Activated T-cell treated with anti-CD3 and anti-CD28 coated beads for 48 hours (primary cell): ENCODE measurements around the gene KLHL8.
"Not testable (repeated sequence)": the region's sequence is repeated elsewhere in the genome, so short reads cannot be mapped to it uniquely, and the experiment has no call there.

Experiments
- DNase-seq: peaks from one replicate; pipeline ENCODE4 v3.0.0-alpha.2; 2020; ENCODE audit warnings: low read depth

The KLHL8 gene

DNA sequence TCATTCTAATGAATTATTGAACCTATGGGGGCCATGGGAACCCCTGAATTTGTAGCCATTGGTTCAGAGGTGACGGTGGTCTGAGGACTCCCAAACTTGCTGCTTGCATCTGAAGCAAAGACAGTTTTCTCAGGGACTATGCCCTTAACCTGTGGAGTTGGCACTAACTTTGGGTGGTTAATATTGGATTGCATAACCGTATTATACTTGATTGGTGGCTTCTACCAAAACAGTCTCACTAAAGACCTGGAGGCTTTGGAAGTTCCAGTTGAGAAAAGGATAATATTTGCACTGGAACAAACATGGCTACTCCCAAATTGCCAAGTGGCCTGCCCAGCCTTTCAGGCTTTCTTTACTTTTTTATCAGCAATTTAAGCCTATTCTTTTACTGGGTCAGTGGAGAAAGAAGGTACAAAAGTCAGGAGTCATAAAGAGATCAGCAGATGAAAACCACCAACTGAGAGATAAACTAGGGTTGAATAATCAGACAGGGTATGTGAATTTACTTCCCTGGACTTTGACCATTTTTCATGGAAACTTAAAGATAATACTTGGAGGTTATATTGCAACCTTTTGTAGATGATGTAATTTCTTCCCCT is 7.9 kb upstream of the KLHL8 start:
- DNase-seq: no peak

DNA sequence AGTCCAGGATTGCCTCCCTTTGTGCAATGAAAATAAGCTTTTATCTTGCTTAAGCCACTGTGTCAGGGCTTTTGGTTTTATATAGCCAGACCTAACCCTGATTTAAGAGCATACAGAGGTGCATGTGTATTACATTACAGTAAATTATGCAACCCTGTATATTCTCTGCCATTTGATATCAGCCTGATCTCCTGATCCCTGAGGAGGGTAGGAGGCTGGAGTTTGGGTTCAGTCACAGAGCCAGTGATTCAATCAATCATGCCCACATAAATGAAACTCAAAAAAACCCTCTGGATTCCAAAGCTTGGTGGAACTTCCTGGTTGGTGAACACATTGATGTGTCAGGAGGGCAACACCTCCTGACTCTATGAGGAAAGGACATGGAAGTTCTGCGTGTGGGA is 7.3 kb upstream of the KLHL8 start:
- DNase-seq: no peak

GRCh38 chr4:87225936-87226335 is 5.5 kb upstream of the KLHL8 start:
- DNase-seq: no peak

DNA sequence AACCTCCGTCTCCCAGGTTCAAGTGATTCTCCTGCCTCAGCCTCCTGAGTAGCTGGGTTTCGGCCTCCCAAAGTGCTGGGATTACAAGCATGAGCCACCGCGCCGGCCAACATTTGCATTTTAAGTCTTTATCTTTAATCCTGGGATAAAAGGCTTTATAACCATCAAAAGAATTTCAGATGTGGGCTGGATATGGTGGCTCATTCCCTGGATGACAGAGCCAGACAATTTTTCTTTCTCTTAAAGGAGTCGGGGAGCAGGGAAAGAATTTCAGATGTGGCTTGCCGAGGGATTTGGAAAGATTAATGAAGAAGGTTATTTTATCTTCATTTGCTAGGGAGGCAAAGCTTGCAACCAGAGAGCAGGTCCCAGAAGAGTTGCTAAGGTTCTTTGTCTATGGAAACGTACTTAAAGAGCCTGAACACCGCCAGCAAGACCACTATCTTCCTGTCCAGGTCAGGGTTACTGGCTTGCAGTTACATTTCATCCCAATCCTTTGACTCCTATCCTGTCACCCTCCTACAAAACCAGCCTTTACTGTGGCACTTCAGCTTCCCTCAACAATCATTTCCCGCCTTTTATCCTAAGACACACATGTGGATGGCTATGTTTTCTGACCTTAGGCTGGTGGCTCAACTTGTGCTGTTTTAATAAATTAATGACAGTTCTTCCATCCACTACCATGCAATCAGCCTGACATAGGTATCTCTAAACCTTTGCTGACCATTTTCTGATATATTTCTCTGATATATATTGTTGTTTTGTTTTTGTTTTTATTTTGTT is 3.9 kb upstream of the KLHL8 start:
- DNase-seq: no peak

- DNase-seq: peak; percentile 43
Measured at GRCh38 chr4:87219632-87220093, 755 bp downstream of the KLHL8 start.

DNA sequence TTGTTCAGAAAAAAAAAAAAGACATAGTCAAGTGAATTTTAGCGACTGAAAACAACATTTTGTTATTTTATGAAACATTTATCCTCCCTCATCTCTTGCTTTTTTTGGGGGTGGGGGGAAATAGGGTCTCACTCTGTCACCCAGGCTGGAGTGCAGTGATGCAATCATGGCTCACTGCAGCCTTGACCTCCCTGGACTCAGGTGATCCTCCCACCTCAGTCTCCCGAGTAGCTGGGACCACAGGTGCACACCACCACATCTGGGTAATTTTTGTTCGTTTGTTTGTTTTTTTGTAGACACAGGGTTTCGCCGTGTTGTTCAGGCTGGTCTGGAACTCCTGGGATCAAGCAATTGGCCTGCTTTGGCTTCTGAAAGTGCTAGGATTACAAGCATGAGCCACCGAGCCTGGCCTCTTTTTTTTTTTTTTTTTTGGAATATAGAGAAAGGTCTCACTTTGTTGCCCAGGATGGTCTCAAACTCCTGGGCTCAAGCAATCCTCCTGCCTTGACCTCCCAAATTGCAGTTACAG is 3.1 kb downstream of the KLHL8 start:
- DNase-seq: not testable (repeated sequence)

- no peak for DNase-seq
Measured at GRCh38 chr4:87216469-87216868, 3.9 kb downstream of the KLHL8 start.

DNA sequence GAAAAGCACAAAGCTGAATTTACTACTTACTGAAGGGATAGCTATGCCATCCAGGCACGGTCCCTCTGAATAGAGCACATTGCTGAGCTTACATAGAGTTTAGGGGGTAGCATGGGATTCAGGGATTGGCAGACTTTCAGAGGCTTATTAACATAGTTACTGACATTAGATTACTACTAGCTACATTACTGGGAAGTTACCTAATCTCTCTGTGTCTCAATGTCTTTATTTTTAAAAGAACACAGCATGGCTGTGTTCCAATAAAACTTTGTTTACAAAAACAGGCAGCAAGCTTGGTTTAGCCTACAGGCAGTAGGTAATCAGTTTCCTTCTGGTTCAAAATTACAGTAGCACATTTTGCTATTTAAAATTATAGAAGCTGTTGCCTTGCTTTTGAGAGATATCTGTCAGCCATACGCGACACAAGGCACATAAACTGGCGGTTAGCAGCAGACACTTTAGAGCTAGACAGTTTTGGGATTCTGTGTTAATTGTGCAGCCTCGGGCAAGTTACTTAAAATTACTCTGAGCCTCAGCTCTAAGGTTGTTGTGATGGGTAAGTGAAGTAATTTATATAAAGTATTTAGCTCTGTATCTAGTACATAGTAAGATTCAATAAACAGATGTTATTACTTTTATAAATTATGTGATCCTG is 6.9 kb downstream of the KLHL8 start:
- DNase-seq: no peak

GRCh38 chr4:87211249-87211952 is 9.0 kb downstream of the KLHL8 start:
- DNase-seq: no peak

- no peak for DNase-seq
Measured at GRCh38 chr4:87209696-87210095, 10.7 kb downstream of the KLHL8 start.

DNA sequence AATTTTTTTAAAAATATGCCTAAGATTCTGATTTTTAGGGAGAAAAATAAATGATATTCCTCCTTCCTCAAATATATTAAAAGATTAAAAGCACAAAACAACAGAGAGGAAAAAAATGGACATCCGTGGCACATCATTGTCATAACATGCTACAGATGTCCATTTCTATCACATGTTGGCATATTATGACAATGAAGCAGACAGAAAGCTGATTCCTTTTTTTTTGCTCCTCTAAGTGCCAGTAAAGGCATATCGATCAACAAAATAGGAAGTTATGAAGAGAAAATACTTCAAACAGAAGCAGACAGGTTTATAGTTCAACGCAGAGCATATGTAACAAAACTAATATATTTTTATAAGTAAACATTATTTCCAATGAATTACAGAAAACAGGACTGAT is 11.2 kb downstream of the KLHL8 start:
- DNase-seq: no peak

- no peak for DNase-seq
Measured at GRCh38 chr4:87204559-87204958, 15.9 kb downstream of the KLHL8 start.

GRCh38 chr4:87196927-87197326 is 23.5 kb downstream of the KLHL8 start:
- DNase-seq: no peak

DNA sequence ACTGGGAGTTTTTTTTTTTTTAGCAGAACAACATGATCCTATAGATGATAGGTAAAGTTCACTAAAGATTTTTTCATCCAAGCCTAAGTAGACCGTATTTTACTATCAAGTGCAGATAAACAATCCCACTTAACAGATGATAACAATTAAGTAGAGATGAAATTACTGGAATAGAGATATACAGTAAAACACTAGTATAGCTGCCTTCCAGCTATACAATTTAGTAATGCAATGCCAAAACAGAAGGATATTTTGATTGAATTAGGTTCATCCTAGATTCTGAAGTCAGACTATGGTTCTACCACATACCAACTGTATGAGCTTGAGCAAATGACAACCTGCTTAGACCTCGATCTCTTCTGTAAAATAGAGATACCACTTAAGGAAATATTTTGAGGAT is 24.3 kb downstream of the KLHL8 start:
- DNase-seq: no peak

DNA sequence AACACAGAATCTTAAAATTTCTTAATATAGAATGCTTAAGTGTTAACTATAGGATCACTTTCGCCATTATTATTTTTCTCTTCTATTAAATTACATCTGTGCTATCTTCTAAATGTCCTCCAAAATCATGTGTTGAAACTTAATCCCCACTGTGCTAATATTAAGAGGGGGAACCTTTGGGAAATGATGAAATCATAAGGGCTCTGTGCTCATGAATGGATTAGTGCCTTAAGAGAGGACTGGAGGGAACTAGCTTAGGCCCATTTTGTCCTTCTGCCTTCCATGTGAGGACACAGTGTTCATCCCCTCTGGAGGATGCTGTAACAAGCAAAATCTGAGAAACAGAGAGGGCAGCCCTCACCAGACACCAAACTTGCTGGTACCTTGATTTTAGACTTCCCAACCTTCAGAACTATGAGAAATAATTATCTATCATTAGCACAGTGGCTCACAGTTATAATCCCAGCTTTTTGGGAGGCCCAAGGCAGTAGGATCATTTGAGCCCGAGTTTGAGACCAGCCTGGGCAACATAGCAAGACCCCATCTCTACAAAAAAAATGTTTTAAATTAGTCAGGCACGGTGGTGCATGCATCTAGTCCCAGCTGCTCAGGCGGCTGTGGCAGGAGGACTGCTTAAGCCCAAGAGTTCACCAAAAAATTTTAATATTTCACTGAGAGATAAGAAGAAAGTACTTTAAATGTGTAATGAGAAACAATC is 26.3 kb downstream of the KLHL8 start:
- no peak for DNase-seq

GRCh38 chr4:87192145-87192919 is 28.1 kb downstream of the KLHL8 start:
- no peak for DNase-seq

DNA sequence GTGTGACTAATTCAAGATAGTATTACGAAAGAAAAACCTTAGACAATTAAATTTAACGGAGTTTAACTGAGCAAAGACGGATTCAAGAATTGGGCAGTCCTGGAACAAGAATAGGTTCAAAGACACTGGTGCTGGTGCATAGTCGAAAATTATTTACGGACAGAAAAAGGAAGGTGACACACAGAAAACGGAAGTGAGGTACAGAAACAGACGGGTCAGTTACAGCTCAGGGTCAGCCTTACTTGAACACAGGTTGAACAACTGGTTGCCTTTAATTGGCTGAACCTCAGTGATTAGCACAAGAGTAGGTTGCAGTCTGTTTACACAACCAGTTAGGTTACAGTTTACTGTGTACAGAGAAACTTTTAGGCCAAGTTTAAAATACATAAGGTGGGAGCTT is 31.5 kb downstream of the KLHL8 start:
- DNase-seq: no peak

DNA sequence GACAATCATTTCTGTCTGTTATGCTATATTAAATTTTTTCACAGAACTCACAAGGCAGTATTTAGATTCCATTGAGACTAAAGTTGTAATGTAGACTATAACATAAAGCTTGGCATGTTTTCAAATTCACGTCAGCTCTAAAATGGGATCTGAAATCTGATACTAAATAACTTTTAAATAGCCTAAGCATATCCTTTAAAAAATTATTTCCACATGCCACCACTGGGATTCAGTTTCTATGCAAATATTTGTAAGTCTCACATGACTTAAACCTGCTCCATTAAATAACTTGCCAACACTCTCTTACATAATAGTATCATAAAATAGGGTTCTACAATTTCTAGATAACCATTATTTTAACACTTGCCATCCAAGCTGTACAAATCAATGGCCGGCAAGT is 32.4 kb downstream of the KLHL8 start:
- no peak for DNase-seq

DNA sequence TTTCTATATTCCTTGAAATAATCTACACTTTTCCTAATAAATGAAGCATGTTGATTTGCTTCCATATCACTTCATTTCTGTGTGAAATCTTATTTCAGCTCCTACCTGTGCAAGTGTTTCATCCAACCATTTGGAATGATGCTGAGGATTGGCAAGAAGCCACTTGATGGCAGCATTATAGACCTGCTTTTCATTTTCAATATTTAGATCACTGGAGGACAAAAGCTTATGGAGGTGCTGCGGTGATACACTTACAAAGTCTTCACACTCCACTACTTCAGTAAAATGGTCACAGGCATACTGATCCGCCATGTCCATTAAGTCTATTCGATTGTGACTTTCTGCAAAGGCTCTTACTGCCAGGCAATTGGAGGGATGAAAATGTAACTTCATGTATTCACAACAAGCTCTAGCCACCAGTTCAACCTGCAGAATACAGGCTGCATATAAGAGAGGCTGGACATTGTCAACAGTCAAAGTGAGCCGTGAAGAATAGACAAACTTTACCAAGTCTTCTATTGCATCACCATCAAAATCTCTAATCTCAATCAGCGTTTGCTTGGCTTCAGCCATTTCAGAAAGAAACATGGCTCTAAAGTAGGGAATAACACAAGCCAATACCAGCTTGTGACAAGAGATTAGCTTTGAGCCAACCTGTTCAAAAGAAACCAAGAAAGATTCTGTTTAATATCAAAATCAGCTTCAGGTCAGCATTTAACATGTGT is 35.1 kb downstream of the KLHL8 start:
- no peak for DNase-seq

DNA sequence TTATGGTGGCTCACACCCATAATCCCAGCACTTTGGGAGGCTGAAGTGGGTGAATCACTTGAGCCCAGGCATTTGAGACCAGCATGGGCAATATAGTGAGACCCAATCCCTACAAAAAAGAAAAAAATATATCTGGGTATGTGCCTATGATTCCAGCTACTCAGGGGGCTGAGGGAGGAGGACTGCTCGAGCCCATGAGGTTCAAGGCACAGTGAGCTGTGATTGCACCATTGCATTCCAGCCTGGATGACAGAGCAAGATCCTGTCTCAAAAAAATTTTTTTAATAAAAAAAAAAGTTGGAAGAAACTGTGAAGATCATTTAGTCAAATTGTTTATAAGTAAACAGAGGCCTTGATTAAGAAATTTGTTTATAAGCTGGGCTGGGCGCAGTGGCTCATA is 39.7 kb downstream of the KLHL8 start:
- no peak for DNase-seq
